HG03066 (cell line): Measurements from ENCODE around the gene GMCL2.

ENCODE experiments used
- ATAC-seq: cut with Tn5 transposase; IDR thresholded peaks from one replicate; pipeline ENCODE4 v1.9.1; 2021; ENCODE audit warnings: low read depth; ENCODE audit not compliant: unreplicated experiment

Gene GMCL2

DNA sequence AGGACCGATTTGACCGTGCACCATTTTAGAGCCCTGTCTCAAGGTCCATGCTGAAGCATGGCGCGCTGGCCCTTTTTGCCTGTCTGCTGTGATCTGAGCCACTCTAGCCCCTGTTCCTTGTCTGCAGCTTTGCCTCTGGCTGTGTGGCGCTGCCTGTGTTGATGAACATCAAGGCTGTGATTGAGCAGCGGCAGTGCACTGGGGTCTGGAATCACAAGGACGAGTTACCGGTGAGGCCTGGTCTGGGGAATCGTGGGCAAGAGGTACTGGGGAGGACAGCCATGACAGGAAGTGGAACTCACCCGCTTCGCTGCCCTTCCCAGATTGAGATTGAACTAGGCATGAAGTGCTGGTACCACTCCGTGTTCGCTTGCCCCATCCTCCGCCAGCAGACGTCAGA is 39.8 kb downstream of the GMCL2 start:
- no peak for ATAC-seq

DNA sequence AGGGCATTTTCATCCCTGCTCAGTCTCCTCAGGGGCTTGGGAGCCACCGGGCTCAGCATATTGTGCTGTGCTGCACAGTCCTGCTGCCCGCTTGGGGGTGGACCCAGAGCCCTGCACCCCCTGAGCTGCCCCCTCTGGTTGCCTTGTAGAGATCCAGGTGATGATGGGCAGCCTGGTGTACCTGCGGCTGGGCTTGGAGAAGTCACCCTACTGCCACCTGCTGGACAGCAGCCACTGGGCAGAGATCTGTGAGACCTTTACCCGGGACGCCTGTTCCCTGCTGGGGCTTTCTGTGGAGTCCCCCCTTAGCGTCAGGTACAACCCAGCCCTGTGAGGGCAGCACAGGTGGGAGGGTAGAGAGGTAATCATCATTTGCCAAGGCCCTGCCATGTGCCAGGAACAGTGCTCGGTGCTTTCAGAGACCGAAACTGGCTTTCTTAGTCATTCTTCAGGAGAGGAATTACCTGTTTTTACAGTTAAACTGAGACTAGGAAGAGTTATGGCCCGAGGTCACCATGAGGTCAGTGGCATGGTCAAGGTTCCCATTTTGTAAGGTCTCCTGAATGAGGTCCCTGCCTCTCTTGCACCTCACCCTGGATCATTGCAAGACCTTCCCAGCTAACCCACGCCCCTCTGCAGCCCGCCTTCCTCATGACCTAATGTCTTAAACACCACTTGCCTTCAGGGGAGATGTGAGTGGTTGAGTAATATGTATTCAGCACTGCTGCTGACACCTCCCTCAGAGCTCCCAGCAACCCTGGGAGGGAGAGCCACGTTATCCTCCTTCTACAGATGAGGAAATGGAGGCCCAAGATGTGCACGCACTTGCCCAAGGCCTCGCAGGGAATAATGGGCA is 41.0 kb downstream of the GMCL2 start:
- ATAC-seq, result no peak

DNA sequence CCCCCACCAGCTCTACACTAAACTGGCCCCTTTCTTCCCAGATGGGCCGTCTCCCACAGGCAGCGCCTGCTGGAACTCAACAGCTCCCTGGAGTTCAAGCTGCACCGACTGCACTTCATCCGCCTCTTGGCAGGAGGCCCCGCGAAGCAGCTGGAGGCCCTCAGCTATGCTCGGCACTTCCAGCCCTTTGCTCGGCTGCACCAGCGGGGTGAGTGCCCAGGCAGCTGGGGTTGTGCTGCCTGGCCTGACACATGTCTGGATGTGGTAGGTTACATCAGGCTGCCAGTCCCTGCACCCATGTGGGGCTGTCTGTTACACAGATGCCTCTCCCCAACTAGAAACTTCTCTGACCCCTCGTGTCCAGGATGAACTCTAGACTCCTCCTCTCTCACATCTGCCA is 43.3 kb downstream of the GMCL2 start:
- ATAC-seq, result no peak

DNA sequence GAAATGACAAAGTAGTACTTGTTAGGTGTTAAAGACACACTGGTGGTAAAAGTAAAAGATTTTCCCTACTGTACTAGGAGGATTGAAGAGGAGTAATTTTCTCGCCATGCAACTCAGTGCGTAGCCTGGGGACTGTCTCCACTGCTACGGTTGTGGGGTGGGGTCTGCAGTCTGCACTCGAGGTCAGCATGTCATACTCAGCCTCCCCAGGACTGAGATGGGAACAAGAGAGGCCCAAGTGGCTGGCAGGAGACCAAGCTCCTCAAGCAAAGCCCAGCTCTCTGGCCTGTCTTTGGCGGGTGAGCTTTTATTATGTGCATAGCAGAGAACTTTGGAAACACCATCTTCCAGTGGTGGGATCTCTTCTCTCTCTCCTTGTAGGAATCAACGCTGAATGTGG is 43.9 kb downstream of the GMCL2 start:
- ATAC-seq, result no peak

DNA sequence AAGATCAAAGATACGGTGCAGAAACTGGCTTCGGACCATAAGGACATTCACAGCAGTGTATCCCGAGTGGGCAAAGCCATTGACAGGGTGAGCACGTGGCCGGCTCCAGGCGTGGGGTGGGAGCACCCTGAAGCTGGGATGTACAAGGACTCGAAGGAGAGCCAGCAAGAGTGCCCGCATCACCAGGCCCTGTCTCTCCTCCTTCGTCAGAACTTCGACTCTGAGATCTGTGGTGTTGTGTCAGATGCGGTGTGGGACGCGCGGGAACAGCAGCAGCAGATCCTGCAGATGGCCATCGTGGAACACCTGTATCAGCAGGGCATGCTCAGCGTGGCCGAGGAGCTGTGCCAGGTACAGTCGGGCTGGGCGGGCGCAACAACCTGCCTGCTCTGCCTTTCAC is 44.5 kb downstream of the GMCL2 start:
- no peak for ATAC-seq

DNA sequence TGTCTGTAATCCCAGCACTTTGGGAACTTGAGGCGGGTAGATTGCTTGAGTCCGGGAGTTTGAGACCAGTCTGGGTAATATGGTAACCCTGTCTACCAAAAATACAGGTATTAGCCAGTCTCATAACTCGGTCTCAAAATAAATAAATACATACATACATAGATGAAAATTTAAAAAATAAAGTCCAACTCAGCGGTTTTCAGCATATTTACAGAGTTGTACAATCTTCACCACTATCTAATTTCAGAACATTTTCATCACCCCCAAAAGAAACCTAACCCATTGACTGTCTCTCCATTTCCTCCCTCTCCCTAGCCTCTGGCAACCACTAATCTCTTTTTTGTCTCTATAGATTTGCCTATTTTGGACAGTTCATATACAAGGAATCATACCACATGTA is 45.6 kb downstream of the GMCL2 start:
- ATAC-seq, result no peak

DNA sequence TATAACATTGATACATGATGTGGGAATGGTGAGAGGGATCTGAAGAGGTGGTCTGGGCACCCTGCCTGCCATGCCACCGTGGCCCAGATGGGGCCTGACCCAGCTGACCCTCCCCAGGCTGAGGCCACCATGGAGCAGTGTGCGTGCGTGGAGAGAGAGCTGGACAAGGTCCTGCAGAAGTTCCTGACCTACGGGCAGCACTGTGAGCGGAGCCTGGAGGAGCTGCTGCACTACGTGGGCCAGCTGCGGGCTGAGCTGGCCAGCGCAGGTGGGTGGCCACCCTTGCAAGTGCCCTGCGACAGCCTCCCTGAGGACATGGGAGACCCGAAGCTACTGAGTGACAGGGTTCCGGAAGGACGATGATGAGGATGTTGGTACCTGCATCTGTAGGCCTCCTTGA is 49.2 kb downstream of the GMCL2 start:
- no peak for ATAC-seq

DNA sequence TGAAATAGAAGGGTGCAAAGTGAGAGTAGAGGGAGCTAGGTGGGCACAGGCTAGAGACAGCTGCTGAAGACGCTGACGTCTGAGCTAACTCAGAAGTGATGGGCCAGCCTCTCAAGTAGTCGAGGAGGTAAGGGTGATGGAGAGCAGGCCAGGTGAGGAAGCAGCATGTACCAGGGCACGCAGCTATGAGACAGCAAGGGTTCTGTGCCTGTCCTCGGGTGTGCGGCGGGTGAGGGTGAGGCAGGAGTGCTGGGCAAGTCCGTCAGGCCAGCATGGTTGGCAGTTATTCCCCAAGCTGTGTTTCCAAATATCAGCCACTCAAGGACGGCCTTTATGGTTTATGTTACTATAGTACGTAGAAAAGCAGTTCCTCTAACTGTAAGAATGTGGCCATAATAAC is 50.2 kb downstream of the GMCL2 start:
- no peak for ATAC-seq
